HEK293 (cell line): ENCODE measurements around the gene PFN3.
A peak's percentile ranks its signal among the peaks of the same experiment; 100 is the strongest.

ENCODE experiments used
- HOXC10 ChIP-seq: sonication (generic); formaldehyde crosslinking; IDR thresholded peaks from 2 replicates; pipeline ENCODE4 v1.8.1; 2023; ENCODE audit warnings: mild to moderate bottlenecking, missing genetic modification reagents
- HOXD13 ChIP-seq: sonication (generic); formaldehyde crosslinking; IDR thresholded peaks from 2 replicates; pipeline ENCODE4 v1.8.0; 2022; ENCODE audit warnings: missing genetic modification reagents, borderline replicate concordance
- KLF16 ChIP-seq: fragments of 450-650 bp; formaldehyde crosslinking; IDR thresholded peaks from 2 replicates; pipeline ENCODE4 v1.5.1; 2017; ENCODE audit warnings: missing biosample characterization, missing genetic modification characterization
- MYNN ChIP-seq: fragments of 450-650 bp; formaldehyde crosslinking; IDR thresholded peaks from 2 replicates; pipeline ENCODE4 v1.5.1; 2016; ENCODE audit warnings: missing biosample characterization, missing genetic modification characterization, borderline replicate concordance
- SP2 ChIP-seq: fragments of 450-650 bp; formaldehyde crosslinking; IDR thresholded peaks from 2 replicates; pipeline ENCODE4 v1.5.1; 2016; ENCODE audit warnings: missing biosample characterization, missing genetic modification characterization
- ZEB2 ChIP-seq: fragments of 450-650 bp; formaldehyde crosslinking; IDR thresholded peaks from 2 replicates; pipeline ENCODE4 v1.5.1; 2016; ENCODE audit warnings: missing biosample characterization, missing genetic modification characterization
- ZFP69B ChIP-seq: fragments of 450-650 bp; formaldehyde crosslinking; IDR thresholded peaks from 2 replicates; pipeline ENCODE4 v1.5.1; 2016; ENCODE audit warnings: missing biosample characterization, missing genetic modification characterization
- ZNF10 ChIP-seq: fragments of 450-650 bp; formaldehyde crosslinking; IDR thresholded peaks from 2 replicates; pipeline ENCODE4 v1.5.1; 2017; ENCODE audit warnings: missing biosample characterization, missing genetic modification characterization
- ZNF202 ChIP-seq: fragments of 450-650 bp; formaldehyde crosslinking; IDR thresholded peaks from 2 replicates; pipeline ENCODE4 v1.5.1; 2016; ENCODE audit warnings: missing biosample characterization, missing genetic modification characterization, borderline replicate concordance
- ZNF211 ChIP-seq: fragments of 450-650 bp; formaldehyde crosslinking; IDR thresholded peaks from 2 replicates; pipeline ENCODE4 v1.5.1; 2016; ENCODE audit warnings: low read depth, missing biosample characterization, missing genetic modification characterization
- ZNF311 ChIP-seq: fragments of 450-650 bp; formaldehyde crosslinking; IDR thresholded peaks from 2 replicates; pipeline ENCODE4 v1.5.1; 2017; ENCODE audit warnings: missing biosample characterization, missing genetic modification characterization, borderline replicate concordance
- ZNF48 ChIP-seq: fragments of 450-650 bp; formaldehyde crosslinking; IDR thresholded peaks from 2 replicates; pipeline ENCODE4 v1.5.1; 2016; ENCODE audit warnings: missing biosample characterization, missing genetic modification characterization
- ZNF501 ChIP-seq: fragments of 450-650 bp; formaldehyde crosslinking; IDR thresholded peaks from 2 replicates; pipeline ENCODE4 v1.5.1; 2016; ENCODE audit warnings: missing biosample characterization, missing genetic modification characterization
- ZNF560 ChIP-seq: fragments of 450-650 bp; formaldehyde crosslinking; IDR thresholded peaks from 2 replicates; pipeline ENCODE4 v1.5.1; 2017; ENCODE audit warnings: missing biosample characterization, missing genetic modification characterization, borderline replicate concordance
- ZNF571 ChIP-seq: fragments of 450-650 bp; formaldehyde crosslinking; IDR thresholded peaks from 2 replicates; pipeline ENCODE4 v1.5.0; 2017; ENCODE audit warnings: missing biosample characterization, missing genetic modification characterization
- ZNF585B ChIP-seq: fragments of 450-650 bp; formaldehyde crosslinking; IDR thresholded peaks from 2 replicates; pipeline ENCODE4 v1.5.1; 2016; ENCODE audit warnings: missing biosample characterization, missing genetic modification characterization
- ZNF629 ChIP-seq: fragments of 450-650 bp; formaldehyde crosslinking; IDR thresholded peaks from 2 replicates; pipeline ENCODE4 v1.5.1; 2017; ENCODE audit warnings: missing biosample characterization, missing genetic modification characterization
- ZSCAN30 ChIP-seq: fragments of 450-650 bp; IDR thresholded peaks from 2 replicates; pipeline ENCODE4 v1.5.1; 2018; ENCODE audit warnings: missing biosample characterization, mild to moderate bottlenecking, missing genetic modification characterization, moderate library complexity
- ZXDB ChIP-seq: fragments of 450-650 bp; formaldehyde crosslinking; IDR thresholded peaks from 2 replicates; pipeline ENCODE4 v1.5.1; 2016; ENCODE audit warnings: missing biosample characterization, missing genetic modification characterization
- TF ChIP-seq, protein P1 (sequence below): fragments of 450-650 bp; formaldehyde crosslinking; conservative IDR thresholded peaks from 2 replicates; pipeline ENCODE4 v1.5.1; 2016; ENCODE audit warnings: low read depth, missing biosample characterization, missing genetic modification characterization
- TF ChIP-seq, protein P2 (sequence below): fragments of 450-650 bp; formaldehyde crosslinking; IDR thresholded peaks from 2 replicates; pipeline ENCODE4 v1.5.1; 2016; ENCODE audit warnings: missing biosample characterization, missing genetic modification characterization
- TF ChIP-seq, protein P3 (sequence below): fragments of 450-650 bp; formaldehyde crosslinking; IDR thresholded peaks from 2 replicates; pipeline ENCODE4 v1.5.1; 2016; ENCODE audit warnings: missing biosample characterization, missing genetic modification characterization
- TF ChIP-seq, protein P4 (sequence below): fragments of 450-650 bp; formaldehyde crosslinking; IDR thresholded peaks from 2 replicates; pipeline ENCODE4 v1.5.1; 2017; ENCODE audit warnings: missing biosample characterization, missing genetic modification characterization

PFN3 gene

DNA sequence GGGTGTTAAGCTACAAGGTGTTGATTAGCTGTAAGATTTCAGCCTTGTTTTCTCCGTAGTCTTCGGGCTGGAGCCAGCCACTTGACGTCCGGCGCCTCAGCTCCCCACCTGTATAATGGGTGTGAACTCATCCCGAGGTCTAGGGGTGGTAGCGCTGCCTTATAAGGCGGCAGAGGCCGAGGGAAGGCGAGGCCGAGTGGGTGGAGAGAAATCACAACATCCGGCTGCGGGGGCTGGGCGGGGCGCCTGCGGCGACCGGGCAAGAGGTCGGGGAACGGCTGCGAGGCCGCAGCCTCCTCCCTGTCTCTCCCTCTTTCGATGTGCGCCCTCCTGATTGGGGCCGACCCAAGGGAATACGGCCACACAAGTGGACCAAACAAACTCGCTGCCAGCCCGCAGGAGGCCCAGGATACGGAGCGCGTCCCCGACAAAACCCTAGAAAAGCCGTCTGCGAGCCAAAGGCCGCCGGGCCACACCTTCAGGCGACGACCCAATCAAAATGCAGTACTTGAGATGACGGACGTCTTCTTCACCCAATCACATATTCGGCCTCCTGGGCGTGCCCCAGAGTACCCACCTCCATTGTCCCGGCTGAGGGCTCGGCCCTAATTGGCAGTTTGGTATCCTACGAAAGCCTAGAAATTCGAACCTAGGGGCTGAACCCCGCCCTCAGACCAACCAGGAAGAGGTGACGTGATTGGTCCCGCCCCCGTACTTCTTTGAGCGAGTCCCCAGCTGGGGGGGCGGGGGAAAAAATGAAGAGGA is 25.5 kb upstream of the PFN3 start (continued):
- TF ChIP-seq, protein P1, sequence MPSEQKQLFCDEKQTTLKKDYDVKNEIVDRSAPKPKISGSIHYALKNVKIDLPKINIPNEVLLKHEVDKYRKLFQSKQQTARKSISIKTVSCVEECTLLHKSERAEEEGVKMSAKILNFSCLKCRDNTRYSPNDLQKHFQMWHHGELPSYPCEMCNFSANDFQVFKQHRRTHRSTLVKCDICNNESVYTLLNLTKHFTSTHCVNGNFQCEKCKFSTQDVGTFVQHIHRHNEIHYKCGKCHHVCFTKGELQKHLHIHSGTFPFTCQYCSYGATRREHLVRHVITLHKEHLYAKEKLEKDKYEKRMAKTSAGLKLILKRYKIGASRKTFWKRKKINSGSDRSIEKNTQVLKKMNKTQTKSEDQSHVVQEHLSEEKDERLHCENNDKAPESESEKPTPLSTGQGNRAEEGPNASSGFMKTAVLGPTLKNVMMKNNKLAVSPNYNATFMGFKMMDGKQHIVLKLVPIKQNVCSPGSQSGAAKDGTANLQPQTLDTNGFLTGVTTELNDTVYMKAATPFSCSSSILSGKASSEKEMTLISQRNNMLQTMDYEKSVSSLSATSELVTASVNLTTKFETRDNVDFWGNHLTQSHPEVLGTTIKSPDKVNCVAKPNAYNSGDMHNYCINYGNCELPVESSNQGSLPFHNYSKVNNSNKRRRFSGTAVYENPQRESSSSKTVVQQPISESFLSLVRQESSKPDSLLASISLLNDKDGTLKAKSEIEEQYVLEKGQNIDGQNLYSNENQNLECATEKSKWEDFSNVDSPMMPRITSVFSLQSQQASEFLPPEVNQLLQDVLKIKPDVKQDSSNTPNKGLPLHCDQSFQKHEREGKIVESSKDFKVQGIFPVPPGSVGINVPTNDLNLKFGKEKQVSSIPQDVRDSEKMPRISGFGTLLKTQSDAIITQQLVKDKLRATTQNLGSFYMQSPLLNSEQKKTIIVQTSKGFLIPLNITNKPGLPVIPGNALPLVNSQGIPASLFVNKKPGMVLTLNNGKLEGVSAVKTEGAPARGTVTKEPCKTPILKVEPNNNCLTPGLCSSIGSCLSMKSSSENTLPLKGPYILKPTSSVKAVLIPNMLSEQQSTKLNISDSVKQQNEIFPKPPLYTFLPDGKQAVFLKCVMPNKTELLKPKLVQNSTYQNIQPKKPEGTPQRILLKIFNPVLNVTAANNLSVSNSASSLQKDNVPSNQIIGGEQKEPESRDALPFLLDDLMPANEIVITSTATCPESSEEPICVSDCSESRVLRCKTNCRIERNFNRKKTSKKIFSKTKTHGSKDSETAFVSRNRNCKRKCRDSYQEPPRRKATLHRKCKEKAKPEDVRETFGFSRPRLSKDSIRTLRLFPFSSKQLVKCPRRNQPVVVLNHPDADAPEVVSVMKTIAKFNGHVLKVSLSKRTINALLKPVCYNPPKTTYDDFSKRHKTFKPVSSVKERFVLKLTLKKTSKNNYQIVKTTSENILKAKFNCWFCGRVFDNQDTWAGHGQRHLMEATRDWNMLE (tag by site-specific recombination): no peak
- peak; percentile 98 for TF ChIP-seq SP2
- no peak for TF ChIP-seq HOXD13 (CRISPR knock-in tag)
- peak; percentile 88; the same call in 1 of the 2 replicates for TF ChIP-seq ZEB2 (tag by site-specific recombination)
- peak; percentile 83; the same call in 1 of the 2 replicates for TF ChIP-seq ZNF501 (tag by site-specific recombination)
- TF ChIP-seq, protein P2, sequence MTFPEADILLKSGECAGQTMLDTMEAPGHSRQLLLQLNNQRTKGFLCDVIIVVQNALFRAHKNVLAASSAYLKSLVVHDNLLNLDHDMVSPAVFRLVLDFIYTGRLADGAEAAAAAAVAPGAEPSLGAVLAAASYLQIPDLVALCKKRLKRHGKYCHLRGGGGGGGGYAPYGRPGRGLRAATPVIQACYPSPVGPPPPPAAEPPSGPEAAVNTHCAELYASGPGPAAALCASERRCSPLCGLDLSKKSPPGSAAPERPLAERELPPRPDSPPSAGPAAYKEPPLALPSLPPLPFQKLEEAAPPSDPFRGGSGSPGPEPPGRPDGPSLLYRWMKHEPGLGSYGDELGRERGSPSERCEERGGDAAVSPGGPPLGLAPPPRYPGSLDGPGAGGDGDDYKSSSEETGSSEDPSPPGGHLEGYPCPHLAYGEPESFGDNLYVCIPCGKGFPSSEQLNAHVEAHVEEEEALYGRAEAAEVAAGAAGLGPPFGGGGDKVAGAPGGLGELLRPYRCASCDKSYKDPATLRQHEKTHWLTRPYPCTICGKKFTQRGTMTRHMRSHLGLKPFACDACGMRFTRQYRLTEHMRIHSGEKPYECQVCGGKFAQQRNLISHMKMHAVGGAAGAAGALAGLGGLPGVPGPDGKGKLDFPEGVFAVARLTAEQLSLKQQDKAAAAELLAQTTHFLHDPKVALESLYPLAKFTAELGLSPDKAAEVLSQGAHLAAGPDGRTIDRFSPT (tag by site-specific recombination): peak; percentile 56; the same call in 1 of the 2 replicates
- peak; percentile 85; the same call in 1 of the 2 replicates for TF ChIP-seq ZSCAN30 (tag by site-specific recombination)
- peak; percentile 85 for TF ChIP-seq ZXDB (tag by site-specific recombination)
- TF ChIP-seq ZNF48: no peak
- TF ChIP-seq MYNN (tag by site-specific recombination): no peak
- TF ChIP-seq KLF16 (tag by site-specific recombination): peak; percentile 49; the same call in 1 of the 2 replicates
- TF ChIP-seq ZFP69B (tag by site-specific recombination): peak; percentile 46; the same call in 1 of the 2 replicates
- TF ChIP-seq ZNF571: no peak
- TF ChIP-seq ZNF311 (tag by site-specific recombination): no peak
- TF ChIP-seq, protein P3, sequence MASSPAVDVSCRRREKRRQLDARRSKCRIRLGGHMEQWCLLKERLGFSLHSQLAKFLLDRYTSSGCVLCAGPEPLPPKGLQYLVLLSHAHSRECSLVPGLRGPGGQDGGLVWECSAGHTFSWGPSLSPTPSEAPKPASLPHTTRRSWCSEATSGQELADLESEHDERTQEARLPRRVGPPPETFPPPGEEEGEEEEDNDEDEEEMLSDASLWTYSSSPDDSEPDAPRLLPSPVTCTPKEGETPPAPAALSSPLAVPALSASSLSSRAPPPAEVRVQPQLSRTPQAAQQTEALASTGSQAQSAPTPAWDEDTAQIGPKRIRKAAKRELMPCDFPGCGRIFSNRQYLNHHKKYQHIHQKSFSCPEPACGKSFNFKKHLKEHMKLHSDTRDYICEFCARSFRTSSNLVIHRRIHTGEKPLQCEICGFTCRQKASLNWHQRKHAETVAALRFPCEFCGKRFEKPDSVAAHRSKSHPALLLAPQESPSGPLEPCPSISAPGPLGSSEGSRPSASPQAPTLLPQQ: peak; percentile 56; the same call in 1 of the 2 replicates
- no peak for TF ChIP-seq ZNF585B (tag by site-specific recombination)
- no peak for TF ChIP-seq ZNF10 (tag by site-specific recombination)
- TF ChIP-seq HOXC10 (CRISPR knock-in tag): no peak
- TF ChIP-seq, protein P4, sequence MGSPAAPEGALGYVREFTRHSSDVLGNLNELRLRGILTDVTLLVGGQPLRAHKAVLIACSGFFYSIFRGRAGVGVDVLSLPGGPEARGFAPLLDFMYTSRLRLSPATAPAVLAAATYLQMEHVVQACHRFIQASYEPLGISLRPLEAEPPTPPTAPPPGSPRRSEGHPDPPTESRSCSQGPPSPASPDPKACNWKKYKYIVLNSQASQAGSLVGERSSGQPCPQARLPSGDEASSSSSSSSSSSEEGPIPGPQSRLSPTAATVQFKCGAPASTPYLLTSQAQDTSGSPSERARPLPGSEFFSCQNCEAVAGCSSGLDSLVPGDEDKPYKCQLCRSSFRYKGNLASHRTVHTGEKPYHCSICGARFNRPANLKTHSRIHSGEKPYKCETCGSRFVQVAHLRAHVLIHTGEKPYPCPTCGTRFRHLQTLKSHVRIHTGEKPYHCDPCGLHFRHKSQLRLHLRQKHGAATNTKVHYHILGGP (tag by site-specific recombination): peak; percentile 62; the same call in 1 of the 2 replicates
- peak; percentile 75 for TF ChIP-seq ZNF629
- no peak for TF ChIP-seq ZNF211 (tag by site-specific recombination)
- no peak for TF ChIP-seq ZNF560
- no peak for TF ChIP-seq ZNF202 (tag by site-specific recombination)
